RPMI7951 (cell line): ENCODE results near the gene ERC2. TPM values are rescaled to one million over a fixed set of nuclear protein-coding genes. Genes with fewer than 3 reads are reported as not detected.
A peak's percentile ranks its signal among the peaks of the same experiment; 100 is the strongest.

ENCODE experiments used
- DNase-seq: peaks from one replicate; pipeline ENCODE4 v3.0.0-alpha.2; 2012; ENCODE audit warnings: low read depth
- total RNA-seq: library from RNA; depleted of rRNA; stranded (reverse); fragments of >200 nt; shearing (Covaris generic); gene quantifications from 2 replicates; pipeline ENCODE4 v1.2.3, GENCODE V29; 2014

Gene ERC2
- total RNA-seq, 1 experiment from 2014 or later: 0.24 TPM

GRCh38 chr3:55592572-55592971, 875.7 kb downstream of the ERC2 start:
- no peak for DNase-seq

GRCh38 chr3:55591888-55592287, 876.4 kb downstream of the ERC2 start:
- no peak for DNase-seq

- DNase-seq: no peak
Measured at GRCh38 chr3:55588146-55588765, 880.0 kb downstream of the ERC2 start.

GRCh38 chr3:55585856-55586255, 882.4 kb downstream of the ERC2 start:
- no peak for DNase-seq

- DNase-seq: no peak
Measured at GRCh38 chr3:55584716-55585368, 883.4 kb downstream of the ERC2 start.

GRCh38 chr3:55584030-55584429, 884.2 kb downstream of the ERC2 start:
- no peak for DNase-seq

- DNase-seq: no peak
Measured at GRCh38 chr3:55583475-55583874, 884.8 kb downstream of the ERC2 start.

GRCh38 chr3:55579496-55579895, 888.8 kb downstream of the ERC2 start:
- DNase-seq: no peak

GRCh38 chr3:55576621-55577388, 891.5 kb downstream of the ERC2 start:
- DNase-seq: no peak

GRCh38 chr3:55574671-55575070, 893.6 kb downstream of the ERC2 start:
- DNase-seq: peak; percentile 56

- no peak for DNase-seq
Measured at GRCh38 chr3:55572816-55573215, 895.5 kb downstream of the ERC2 start.

GRCh38 chr3:55571913-55572312, 896.4 kb downstream of the ERC2 start:
- peak; percentile 89 for DNase-seq

- peak; percentile 91 for DNase-seq
Measured at GRCh38 chr3:55571216-55571813, 897.0 kb downstream of the ERC2 start.

- peak; percentile 99 for DNase-seq
Measured at GRCh38 chr3:55570271-55570711, 898.0 kb downstream of the ERC2 start.

GRCh38 chr3:55569033-55569599, 899.2 kb downstream of the ERC2 start:
- DNase-seq: no peak

GRCh38 chr3:55567615-55568014, 900.7 kb downstream of the ERC2 start:
- peak; percentile 84 for DNase-seq

GRCh38 chr3:55567121-55567520, 901.1 kb downstream of the ERC2 start:
- no peak for DNase-seq

- peak; percentile 41 for DNase-seq
Measured at GRCh38 chr3:55565521-55565920, 902.7 kb downstream of the ERC2 start.

- DNase-seq: no peak
Measured at GRCh38 chr3:55564726-55565125, 903.5 kb downstream of the ERC2 start.

- DNase-seq: no peak
Measured at GRCh38 chr3:55562700-55563099, 905.6 kb downstream of the ERC2 start.

- no peak for DNase-seq
Measured at GRCh38 chr3:55559500-55560423, 908.5 kb downstream of the ERC2 start.
